DMS153 (cell line): Measurements from ENCODE around the gene IL19.
A peak's percentile ranks its signal among the peaks of the same experiment; 100 is the strongest.
"Not testable (repeated sequence)": the region's sequence is repeated elsewhere in the genome, so short reads cannot be mapped to it uniquely, and the experiment has no call there.

ENCODE experiments used
- DNase-seq: peaks from one replicate; lab custom pipeline; 2025; lab: John Stamatoyannopoulos, UW

IL19 gene

DNA sequence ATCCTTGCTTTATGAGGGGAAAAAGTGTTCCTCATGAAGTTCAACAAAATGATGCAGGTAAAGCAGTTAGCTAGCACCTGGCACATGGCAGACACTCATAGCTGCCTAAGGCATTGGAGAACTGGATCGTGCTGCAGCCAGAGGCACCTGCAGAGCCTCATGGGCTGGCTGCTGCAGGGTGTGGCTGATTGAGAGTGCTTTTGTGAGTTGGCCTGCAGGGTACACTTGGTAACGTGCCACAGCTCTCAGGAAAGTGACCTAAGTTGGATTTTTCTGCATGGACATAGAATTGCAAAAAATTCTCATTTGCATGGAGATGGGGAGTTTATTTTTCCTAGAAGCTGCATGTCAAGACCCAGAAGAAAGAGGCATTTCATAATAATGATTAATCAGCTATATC, 63.2 kb downstream of the IL19 start:
- peak; percentile 67 for DNase-seq

DNA sequence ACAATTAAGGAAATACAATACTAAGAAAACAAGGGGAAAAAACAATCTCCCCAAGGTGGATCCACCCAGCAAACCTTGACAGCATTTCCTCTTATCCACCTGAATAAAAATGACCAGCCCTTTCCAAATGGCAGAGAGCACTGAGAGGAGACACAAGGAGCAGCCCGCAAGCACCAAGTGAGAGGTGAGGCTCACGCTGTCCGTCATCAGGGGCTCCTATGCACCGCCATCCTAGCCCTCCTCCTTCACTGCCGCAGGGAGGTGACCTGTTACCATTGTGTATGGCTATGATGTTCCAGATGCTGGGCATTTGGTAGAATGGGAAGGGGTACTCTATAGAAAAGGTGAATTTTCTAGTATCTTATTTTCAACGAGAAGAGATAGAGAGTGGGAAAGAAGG, 63.6 kb downstream of the IL19 start:
- no peak for DNase-seq

DNA sequence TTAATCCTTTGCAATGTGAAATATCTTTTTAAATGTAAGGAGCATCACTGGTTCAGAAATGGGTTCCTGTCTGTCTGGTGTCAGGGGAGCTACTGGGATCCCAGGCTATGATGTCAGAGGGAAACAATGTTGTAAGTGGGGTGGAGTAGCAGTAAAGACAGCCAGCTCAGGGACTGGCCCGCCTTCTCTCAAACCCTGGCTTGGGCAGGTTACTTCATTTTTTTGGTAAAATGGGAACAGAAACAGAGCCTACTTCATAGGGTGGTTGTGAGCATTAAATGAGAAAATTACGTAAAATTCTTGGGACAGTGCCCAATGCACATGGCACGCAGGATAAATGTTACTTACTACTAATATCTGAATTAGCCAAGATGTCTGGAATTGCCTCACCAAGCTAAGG, 64.1 kb downstream of the IL19 start:
- DNase-seq, result no peak

DNA sequence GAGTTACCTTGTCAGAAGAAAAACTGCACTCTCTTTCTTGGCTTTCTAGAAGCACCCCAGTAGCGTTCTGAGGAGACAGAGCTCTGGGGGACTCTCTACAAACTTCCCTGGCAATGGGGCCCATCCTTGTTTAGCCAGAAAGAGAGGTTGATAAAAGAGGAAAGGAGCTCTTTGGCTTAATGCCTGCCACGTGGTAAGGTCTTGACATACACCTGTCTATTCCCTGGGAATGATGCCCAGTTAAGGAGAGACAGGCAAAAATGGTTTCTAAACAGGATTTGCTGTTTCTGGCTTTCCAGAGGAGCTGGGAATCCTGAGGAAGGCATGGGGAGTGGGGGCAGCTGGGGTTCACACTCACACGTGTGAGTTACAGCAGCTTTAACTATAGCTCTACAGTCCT, 64.6 kb downstream of the IL19 start:
- no peak for DNase-seq

DNA sequence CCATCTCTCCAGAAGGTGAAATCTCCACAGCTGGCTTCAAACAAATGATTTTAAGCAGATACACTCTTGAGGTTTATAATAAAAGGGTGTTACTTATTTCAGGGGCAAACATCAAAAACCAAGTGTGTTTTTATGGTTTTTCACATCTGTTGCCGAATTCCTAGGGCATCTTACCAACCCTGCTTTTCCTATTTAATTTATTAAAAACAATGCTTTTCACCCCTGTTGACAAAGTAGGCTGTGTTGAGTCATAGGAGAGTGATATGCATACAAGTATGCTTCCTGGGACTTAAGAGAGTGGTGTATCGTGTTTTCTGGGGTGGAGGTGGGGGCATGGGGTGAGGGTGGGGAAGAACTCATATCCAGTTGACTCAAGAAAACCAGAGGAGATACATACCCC, 65.5 kb downstream of the IL19 start:
- no peak for DNase-seq

DNA sequence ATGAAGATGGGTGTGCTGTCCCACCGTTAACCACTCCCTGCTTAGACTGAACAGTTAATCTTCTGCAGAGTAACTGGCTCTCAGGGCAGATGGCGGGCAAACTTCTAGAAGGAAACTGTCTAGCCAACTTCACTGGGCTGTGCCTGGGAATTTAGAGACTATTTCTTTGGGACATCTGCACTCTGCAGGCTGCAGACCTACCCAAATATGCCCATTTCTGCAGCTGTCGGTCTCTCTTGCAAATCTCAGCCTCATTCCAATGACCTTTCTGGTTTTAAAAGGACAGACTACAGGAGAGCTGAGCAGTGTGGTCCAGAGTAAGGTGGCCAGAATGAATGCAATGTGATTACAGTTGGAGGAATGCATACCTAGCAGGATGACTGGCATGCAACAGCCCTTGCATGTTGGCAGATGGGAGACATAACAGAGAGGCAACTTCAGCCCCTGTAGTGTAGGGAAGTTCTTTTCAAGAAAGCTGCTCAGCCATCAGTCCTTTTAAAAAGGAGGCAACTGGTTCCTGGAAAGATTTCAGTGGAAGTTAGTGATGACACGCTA, 68.5 kb downstream of the IL19 start:
- no peak for DNase-seq

DNA sequence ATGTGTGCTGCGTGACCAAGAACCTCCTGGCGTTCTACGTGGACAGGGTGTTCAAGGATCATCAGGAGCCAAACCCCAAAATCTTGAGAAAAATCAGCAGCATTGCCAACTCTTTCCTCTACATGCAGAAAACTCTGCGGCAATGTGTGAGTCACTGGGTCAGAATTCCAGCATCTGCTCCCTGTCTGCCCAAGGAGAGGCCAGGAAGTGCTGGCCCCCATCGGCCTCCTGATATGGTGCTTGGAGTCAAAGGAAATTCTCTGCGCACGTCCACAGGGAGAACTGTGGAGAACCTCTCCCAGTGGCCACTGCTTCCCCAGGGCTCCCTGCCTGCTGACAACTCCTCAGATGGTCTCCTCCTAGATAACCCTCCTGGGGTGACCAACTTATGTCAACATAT, 69.3 kb downstream of the IL19 start:
- DNase-seq, result no peak

DNA sequence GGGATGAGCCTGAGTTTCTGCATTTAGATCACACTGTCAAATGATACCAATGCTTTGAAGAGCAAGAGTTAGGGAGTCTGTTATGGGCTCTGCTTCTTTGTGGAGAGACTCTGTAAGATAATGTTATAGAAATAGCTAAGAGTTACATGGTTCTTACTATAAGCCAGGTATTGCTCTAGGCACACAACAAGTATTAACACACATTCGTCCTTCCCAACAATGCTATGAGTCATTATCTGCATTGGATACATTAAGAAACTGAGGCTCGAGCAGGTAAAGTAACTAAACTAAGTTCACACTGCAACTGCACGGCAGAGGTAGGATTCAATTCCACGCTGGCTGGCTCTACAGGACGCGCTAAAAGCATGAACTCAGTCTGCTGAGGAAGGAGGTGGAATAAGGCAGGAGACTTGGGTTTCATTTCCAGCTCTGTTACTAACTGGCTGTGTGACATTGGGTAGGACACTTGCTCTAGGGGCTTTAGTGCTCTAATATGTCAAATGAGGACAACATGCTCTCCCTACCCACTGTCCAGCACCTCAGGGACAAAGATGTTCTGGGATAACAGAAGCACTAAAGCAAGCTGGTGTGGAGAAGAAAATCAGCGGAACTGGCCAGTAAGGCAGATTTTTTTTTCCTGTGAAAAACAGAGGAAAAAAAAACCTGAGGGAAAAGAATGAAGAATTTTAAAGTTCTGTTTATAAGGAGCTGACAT, 71.2 kb downstream of the IL19 start:
- no peak for DNase-seq

DNA sequence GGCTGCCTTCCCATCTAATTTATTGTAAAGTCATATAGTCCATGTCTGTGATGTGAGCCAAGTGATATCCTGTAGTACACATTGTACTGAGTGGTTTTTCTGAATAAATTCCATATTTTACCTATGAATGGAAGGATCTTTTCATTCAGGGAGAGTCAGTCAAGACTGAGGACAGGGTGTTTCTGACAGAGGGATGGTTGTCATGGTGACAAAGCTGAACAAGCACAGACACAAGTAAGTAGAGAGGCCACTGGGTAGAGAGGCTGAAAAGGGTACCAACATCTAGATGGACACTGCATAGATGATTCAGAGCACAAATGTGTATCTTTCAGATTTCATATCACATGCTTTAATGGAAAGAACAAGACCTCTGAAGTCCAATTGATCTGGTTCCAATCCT, 72.3 kb downstream of the IL19 start:
- no peak for DNase-seq

DNA sequence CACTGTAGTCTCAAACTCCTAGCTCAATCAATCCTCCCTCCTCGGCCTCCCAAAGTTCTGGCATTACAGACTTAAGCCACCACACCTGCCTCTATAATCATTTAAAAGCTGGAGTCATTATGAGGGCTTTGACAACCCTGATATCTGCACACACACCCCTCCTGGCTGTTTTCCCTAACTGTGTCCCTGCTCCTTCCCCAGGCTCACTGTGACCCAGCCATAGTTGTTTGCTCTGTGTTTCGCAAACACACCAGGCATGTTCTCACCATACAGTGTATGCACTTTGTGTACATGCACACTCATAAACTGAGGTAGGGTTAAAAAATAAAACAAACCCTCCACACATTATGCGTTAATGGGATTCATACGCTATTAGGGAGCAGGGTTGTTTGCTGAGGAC, 73.1 kb downstream of the IL19 start:
- peak; percentile 6 for DNase-seq

DNA sequence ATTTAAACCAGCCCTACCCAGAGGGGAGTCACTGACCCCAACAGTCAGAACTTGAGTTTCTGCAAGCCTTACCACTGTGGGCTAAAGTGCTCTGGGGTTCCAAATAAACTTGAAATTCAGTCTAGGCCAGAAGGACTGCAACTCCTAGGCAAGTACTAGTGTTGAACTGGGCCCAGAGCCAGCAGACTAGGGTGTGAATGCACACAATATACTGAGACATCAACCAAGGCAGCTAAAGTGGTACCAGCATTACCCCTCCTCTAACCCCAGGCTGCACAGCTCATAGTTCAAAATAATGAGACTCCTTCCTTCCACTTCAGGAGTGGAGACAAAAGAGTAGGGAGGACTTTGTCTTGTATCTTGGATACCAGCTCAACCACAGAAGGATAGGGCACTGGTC, 75.9 kb downstream of the IL19 start:
- DNase-seq, result no peak

DNA sequence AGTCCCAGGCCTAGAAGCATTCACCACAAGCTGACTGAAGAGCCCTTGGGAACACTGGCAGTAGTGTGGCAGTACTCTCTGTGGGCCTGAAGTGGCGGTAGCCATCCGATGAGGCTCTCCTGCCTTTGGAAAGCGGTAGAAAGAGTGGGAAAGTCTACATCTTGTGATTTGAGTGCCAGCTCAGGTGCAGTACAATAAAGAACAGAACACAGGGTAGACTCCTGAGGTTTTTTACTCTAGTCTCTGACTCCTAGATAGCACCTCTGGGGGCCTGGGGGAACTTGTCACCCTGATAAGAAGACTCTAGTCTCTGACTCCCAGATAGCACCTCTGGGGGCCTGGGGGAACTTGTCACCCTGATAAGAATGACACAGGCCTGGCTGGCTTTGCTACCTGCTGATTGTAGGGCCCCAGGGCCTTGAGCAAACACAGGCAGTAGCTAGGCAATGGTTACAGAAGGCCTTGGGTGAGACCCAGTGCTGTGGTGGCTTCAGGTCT, 76.8 kb downstream of the IL19 start:
- no peak for DNase-seq

DNA sequence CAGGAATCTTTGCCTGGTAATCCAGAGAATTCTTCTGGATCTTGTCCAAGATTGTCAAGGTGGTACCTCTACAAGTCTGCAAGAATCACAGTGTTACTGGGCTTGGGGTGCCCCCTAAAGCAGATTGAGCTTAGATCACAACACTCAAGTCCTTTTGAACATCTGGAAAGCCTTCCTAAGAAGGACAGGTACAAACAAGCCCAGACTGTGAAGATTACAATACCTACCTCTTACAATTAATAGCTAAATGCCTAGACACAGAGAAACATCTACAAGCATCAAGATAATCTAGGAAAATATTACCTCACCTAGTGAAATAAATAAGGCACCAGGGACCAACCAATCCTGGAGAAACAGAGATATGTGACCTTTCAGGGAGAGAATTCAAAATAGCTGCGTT, 77.4 kb downstream of the IL19 start:
- DNase-seq, result no peak

DNA sequence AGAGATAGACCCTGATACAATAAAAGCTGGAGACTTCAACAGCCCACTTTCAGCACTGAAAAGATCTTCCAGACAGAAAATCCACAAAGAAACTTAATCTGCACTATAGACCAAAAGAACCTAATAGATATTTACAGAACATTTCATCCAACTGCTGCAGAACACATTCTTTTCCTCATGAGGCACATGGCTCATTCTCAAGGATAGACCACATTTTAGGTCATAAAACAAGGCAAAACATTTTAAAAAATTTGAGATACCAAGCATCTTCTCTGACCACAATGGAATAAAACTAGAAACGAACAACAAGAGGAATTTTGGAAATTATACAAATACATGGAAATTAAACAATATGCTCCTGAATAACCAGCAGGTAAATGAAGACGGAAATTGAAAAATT, 79.8 kb downstream of the IL19 start:
- no peak for DNase-seq

DNA sequence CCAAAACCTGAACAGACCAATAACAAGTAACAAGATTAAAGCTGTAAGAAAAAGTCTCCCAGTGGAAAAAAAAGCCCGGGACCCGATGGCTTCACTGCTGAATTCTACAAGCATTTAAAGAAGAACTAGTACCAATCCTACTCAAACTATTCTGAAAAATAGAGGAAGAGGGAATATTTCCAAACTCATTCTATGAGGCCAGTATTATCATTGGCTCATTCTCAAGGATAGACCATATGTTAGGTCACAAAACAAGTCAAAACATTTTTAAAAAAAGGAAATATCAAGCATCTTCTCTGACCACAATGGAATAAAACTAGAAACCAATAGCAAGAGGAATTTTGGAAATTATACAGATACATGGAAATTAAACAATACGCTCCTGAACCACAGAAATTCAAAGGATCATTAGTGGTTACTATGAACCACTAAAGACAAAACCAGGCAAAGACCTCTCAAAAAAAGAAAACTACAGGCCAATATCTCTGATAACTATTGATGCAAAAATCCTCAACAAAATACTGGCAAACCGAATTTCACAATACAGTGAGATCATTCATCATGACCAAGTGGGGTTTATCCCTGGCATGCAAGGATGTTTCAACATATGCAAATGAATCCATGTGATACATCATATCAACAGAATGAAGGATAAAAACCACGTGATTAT, 80.9 kb downstream of the IL19 start:
- no peak for DNase-seq

DNA sequence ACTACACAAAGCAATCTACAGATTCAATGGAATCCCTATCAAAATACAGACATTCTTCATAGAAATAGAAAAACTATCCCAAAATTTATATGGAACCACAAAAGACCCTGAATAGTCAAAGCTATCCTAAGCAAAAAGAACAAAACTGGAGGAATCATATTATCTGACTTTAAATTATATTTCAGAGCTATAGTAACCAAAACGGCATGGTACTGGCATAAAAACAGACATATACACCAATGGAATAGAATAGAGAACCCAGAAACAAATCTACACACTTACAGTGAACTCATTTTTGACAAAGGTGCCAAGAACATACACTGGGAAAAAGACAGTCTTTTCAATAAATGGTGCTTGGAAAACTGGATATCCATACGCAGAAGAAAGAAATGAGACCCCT, 82.1 kb downstream of the IL19 start:
- not testable (repeated sequence) for DNase-seq

DNA sequence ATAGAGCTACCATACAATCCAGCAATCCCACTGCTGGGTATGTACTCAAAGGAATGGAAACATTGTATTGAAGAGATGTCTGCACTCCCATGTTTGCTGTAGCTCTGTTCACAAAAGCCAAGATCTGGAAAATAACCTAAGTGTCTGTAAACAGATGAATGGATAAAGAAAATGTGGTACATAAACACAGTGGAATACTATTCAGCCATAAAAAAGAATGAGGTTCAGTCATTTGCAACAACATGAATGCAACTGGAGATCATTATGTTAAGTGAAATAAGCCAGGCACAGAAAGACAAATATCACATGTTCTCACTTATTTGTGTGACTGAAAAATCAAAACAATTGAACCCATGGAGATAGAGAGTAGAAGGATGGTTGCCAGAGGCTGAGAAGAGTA, 83.1 kb downstream of the IL19 start:
- DNase-seq, result not testable (repeated sequence)

DNA sequence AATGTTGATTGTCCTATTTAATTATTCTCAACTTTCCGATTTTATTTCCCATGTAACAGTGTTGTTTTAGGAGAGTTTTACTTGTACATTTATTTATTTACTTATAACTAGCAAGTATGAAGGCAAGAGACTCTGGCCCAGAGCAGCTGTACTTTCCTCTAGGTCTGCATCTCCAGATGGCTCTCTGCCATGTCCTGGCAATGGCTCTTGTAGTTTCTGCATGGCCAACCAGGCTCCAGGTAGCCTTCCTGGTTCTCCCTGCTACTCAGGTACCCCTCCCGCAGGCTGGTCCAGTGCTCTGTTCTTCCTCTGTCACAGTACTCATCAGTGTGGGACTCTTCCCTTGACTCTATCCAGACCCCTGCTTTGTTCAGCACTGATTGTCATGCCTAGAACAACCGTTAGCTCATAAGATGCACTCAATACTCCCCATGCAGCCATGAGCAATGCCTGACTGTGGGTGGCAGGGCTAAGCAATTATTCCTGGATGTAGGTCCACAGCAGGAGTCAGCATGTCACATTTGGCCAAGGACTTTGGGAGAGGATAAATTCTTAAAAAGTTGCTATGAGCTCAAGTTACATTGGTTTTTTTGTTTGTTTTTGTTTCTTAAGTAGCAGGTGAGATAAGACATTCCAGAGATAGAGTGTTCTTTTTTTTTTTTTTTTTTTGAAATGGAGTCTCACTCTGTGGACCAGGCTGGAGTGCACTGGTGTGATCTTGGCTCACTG, 84.0 kb downstream of the IL19 start:
- no peak for DNase-seq

DNA sequence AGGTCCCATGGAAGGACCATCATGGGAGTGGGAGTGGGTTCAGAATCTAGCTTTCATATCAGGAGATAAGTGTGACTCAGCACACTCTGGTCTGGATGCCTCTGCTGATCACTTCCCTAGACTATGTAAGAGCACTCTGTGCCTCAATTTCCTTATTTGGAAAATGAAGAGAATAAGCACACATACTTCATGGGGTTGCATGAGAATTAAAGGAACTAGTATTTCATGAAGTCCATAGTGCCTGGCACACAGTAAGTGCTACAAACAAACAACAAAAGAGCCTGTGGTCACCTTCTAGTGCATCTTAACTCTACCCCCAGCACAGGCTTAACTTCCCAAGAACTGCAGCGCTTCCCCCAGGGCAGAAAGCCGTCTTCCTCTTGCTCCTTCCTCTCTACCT, 85.3 kb downstream of the IL19 start:
- DNase-seq, result no peak

DNA sequence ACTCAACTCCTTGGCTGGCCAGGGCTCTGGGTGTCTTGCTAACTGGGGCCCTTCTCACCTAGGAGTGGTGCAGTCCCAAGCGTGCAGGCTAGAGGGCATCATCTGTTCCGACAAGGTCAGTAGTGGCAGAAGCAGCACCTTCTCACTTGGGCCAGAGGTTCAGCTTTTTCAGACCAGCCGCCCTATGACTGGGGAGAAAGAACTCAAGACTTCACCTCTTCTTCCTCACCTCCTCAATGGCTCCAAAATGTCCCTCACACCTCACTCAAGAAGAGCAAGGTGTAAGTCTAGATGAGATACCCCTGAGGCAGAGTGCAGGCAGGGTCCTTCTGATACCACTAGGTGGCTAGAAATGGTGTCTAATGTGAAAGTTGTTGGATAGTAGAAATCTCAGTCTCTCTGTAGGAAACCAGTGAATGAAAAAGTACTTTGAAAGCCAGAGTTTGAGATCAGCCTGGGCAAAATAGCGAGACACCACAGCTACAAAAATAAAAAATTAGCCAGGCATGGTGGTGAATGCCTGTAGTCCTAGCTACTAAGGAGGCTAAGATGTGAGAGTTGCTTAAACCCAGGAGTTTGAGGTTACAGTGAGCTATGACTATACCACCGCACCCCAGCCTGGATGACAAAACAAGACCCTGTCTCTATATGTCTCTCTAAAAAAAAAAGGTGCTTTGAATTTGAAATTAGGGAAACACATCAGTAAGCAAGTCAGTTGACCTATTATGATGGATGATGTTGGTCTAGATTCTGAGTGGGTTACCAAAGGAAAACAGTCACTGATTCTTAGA, 86.3 kb downstream of the IL19 start:
- DNase-seq, result no peak

DNA sequence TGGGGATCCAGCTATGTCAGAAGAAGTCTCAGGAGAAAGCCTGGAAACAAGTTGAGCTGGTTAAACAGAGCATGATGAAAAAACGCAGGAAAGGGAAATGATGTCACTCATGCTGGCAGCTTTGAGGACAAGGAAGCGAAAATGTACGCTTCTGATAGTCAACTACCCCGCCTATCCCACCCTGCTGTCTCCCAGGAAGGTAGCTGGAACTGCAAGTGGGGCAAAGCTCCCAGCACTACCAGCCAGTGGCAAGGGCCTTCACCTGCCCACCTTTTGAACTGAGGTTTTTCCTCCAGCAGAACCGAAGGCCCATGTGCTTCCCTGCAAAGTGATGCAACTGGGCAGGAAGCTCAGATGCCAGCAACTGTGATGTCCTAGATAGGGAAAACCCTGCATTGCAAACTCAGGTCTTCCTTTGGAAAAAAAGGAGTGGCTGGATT, 88.5 kb downstream of the IL19 start:
- no peak for DNase-seq

DNA sequence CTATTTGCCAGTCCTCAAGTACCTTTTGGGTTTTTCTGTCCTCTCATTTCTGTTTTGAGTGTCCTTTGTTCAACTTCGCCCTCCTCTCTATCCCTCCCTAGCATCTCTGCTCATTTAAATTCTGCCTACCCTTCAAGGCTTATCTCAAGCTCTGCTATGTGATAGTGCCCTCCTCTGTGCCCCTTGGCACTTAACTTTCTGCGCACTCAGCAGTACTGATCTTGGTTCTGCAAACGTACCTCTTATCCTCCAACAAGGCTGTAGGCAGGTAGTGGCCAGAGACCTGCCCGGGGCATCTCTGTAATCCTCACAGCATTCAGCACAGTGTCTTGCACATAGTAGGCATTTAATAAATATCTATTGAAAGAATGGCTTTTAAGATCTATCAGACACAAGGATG, 89.6 kb downstream of the IL19 start:
- DNase-seq, result no peak
